ENCODE data around the gene ELAVL1. TPM values are rescaled to one million over a fixed set of nuclear protein-coding genes. Genes with fewer than 3 reads are reported as not detected.

Gene ELAVL1
- total and polyA plus RNA-seq, 3 donors from 2014 or later, result 75.7 to 128 (median 84.8) TPM

- Histone ChIP-seq H3K36me3 (ENCODE audit: low read depth, missing control alignments) (no peaks in the 10 kb centered on the region), H3K27ac (no peak overlapping the region), H3K9me3 (no peaks in the 10 kb centered on the region), H3K4me1 (no peaks in the 10 kb centered on the region), H3K27me3 (no peaks in the 10 kb centered on the region), H3K4me3 (no peak overlapping the region)
- no peak for TF ChIP-seq POLR2A (IDR thresholded peaks at IDR 0.05)
- no peak for TF ChIP-seq CTCF (IDR thresholded peaks at IDR 0.05)
- intact Hi-C loops (cut with DNase I; ENCODE audit: low total_unique reads), result no loop called here
- DNase-seq, result no peak
- WGBS, 2 donors, result 78 to 93% methylated on average over 5 to 6 of the region's 10 CpGs
Measured at GRCh38 chr19:7979011-7979410, 26.4 kb downstream of the ELAVL1 start.

GRCh38 chr19:7978179-7978825, 27.1 kb downstream of the ELAVL1 start:
- WGBS, 2 donors, result 85 to 89% methylated on average over 9 to 12 of the region's 12 CpGs
- Histone ChIP-seq H3K27ac (no peak overlapping the region), H3K9me3 (no peaks in the 10 kb centered on the region), H3K4me3 (no peak overlapping the region), H3K36me3 (ENCODE audit: low read depth, missing control alignments) (no peaks in the 10 kb centered on the region), H3K4me1 (no peaks in the 10 kb centered on the region), H3K27me3 (no peaks in the 10 kb centered on the region)
- TF ChIP-seq CTCF (IDR thresholded peaks at IDR 0.05), result no peak
- TF ChIP-seq POLR2A (IDR thresholded peaks at IDR 0.05), result no peak
- intact Hi-C loops (cut with DNase I; ENCODE audit: low total_unique reads), result no loop called here
- no peak for DNase-seq

- intact Hi-C loops (cut with DNase I; ENCODE audit: low total_unique reads), result no loop called here
Measured at GRCh38 chr19:7977723-7978040, 27.8 kb downstream of the ELAVL1 start.

GRCh38 chr19:7977021-7977722, 28.3 kb downstream of the ELAVL1 start:
- no peaks in the 10 kb centered on the region for H3K36me3 ChIP-seq (ENCODE audit: low read depth, missing control alignments)
- H3K9me3 ChIP-seq, result no peaks in the 10 kb centered on the region
- no peak overlapping the region for H3K27ac ChIP-seq
- WGBS, 2 donors, result 84 to 97% methylated on average over 13 to 15 of the region's 15 CpGs
- no peak overlapping the region for H3K4me3 ChIP-seq
- TF ChIP-seq POLR2A (IDR thresholded peaks at IDR 0.05) (no peak), CTCF (IDR thresholded peaks at IDR 0.05) (no peak)
- DNase-seq, result no peak
- no peaks in the 10 kb centered on the region for H3K27me3 ChIP-seq
- H3K4me1 ChIP-seq, result no peaks in the 10 kb centered on the region
- intact Hi-C loops (cut with DNase I; ENCODE audit: low total_unique reads), result no loop called here

More at GRCh38 chr19:7977723-7978040, 27.8 kb downstream of the ELAVL1 start:
- Histone ChIP-seq H3K4me3 (no peak overlapping the region), H3K9me3 (no peaks in the 10 kb centered on the region), H3K27ac (no peak overlapping the region), H3K4me1 (no peaks in the 10 kb centered on the region), H3K27me3 (no peaks in the 10 kb centered on the region), H3K36me3 (ENCODE audit: low read depth, missing control alignments) (no peaks in the 10 kb centered on the region)
- WGBS, 2 donors, result 88 to 89% methylated on average over 6 of the region's 6 CpGs
- TF ChIP-seq CTCF (IDR thresholded peaks at IDR 0.05), result no peak
- no peak for DNase-seq

GRCh38 chr19:7976461-7976860, 29.0 kb downstream of the ELAVL1 start:
- TF ChIP-seq POLR2A (IDR thresholded peaks at IDR 0.05), result no peak
- no peak for TF ChIP-seq CTCF (IDR thresholded peaks at IDR 0.05)
- Histone ChIP-seq H3K27ac (no peak overlapping the region), H3K9me3 (no peaks in the 10 kb centered on the region), H3K27me3 (no peaks in the 10 kb centered on the region), H3K4me3 (no peak overlapping the region), H3K36me3 (ENCODE audit: low read depth, missing control alignments) (no peaks in the 10 kb centered on the region), H3K4me1 (no peaks in the 10 kb centered on the region)
- DNase-seq, result no peak
- intact Hi-C loops (cut with DNase I; ENCODE audit: low total_unique reads), result no loop called here
- 94 to 98% methylated on average over 4 of the region's 4 CpGs for WGBS, 2 donors

All from testis (tissue), 3 donors.